Retinal pigment epithelial cell (primary cell): ENCODE data around the gene ERFL.

Source experiments
- DNase-seq: peaks from one replicate; pipeline ENCODE4 v3.0.0-alpha.2; 2010; ENCODE audit warnings: low read depth
- H3K4me3 ChIP-seq: 2 replicates; pipeline ENCODE4 v1.5.1; 2011; ENCODE audit warnings: mild to moderate bottlenecking, low read length, control low read depth, moderate library complexity
- TF ChIP-seq, protein P1 (sequence below): conservative IDR thresholded peaks from 2 replicates; pipeline ENCODE4 v1.5.1; 2011; ENCODE audit warnings: low read depth, low read length, control low read depth, inconsistent platforms

Gene ERFL

DNA sequence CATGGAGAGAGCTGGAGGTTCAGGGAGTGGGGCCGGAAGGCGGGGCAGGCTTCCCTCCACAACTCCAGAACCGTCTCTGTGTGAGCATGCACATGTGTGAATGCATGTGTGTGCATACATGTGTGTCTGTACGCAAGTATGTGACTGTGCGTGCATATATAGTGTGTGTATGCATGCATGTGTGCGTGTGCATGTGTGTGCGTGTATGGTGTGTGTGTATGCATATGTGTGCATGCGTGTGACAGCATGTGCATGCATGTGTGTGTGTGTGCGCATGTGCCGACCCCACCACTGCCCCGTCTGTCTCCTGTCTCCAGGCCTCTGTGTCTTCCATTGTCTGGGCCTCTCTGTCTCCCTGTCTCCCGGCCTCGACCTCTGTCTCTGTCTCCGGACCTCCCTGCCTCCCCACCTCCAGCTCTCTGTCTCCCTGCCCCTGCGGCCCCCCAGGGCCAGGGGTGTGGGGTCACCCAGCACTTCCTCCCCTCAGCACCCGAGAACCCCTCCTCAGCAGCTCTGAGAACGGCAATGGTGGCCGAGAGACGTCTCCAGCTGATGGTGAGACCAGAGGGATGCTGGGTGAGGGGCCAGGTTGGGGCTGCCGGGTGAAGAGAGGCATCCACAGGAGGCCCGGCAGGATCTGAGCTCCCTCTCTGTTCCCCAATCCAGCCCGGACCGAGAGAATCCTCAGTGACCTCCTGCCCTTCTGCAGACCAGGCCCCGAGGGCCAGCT lies 22.8 kb downstream of the ERFL start:
- TF ChIP-seq, protein P1, sequence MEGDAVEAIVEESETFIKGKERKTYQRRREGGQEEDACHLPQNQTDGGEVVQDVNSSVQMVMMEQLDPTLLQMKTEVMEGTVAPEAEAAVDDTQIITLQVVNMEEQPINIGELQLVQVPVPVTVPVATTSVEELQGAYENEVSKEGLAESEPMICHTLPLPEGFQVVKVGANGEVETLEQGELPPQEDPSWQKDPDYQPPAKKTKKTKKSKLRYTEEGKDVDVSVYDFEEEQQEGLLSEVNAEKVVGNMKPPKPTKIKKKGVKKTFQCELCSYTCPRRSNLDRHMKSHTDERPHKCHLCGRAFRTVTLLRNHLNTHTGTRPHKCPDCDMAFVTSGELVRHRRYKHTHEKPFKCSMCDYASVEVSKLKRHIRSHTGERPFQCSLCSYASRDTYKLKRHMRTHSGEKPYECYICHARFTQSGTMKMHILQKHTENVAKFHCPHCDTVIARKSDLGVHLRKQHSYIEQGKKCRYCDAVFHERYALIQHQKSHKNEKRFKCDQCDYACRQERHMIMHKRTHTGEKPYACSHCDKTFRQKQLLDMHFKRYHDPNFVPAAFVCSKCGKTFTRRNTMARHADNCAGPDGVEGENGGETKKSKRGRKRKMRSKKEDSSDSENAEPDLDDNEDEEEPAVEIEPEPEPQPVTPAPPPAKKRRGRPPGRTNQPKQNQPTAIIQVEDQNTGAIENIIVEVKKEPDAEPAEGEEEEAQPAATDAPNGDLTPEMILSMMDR, result no peak
- no peak for DNase-seq
- H3K4me3 ChIP-seq, result no peak overlapping the region

DNA sequence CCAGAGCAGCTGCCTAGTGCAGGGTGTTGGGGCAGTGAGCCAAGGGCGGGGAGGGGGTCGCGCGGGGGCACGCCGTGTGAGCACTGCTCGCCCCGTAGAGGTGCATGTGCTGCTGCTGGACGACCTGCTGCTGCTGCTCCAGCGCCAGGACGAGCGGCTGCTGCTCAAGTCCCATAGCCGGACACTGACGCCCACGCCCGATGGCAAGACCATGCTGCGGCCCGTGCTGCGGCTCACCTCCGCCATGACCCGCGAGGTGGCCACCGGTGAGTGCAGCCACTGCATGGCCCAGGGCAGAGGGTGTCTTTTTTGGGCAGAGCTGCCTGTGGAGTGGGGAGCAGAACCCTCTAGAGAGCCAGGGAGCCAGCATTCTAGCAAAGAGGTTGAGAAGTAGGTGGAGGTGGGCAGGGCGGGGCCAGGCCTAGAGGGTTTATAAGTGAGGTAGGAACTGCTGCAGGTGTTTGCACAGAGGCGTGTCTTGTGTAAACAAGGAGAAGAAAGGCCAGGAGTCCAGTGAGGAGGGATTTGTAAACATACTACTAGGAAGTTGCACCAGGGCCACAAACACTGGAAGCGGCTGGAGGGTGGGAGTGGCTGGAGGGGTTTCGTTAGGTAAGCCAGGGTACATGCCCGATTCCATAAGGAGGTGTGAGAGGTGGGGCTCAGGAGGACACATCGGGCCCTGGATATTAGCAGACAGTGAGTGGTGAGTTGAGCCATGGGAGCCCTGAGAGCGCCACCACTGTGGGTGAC lies 24.0 kb downstream of the ERFL start:
- TF ChIP-seq, protein P1, result no peak
- DNase-seq, result no peak
- no peak overlapping the region for H3K4me3 ChIP-seq

DNA sequence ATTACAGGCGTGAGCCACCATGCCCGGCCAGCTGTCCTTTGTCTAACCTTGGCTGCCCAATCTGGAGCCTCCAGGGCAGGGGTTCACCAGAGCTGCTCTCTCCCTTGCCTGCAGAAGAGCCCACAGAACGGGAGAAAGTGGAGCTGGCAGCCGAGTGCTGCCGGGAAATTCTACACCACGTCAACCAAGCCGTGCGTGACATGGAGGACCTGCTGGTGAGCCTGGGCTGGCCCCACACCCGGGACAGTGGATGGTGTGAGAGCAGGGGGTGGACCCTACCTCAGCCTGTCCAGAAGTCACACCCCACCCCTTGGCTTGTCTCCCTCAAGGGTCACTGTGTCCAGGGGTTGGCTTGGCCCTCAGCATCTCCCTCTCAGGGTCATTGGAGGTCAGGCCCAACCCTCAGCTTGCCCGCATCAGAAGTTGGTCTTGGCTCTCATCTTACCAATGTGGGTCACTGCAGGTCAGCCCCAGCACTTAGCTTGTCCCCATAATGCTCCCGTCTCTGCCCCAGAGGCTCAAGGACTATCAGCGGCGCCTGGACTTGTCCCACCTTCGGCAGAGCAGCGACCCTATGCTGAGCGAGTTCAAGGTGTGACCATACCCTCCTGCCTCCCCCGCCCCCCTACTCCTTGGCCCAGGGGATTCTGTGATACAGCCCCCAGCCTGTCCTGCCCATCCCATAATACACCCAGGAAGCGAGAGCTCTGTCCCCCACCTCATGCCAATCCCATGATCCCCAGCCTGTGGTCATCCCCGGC lies 24.9 kb downstream of the ERFL start:
- no peak for DNase-seq
- TF ChIP-seq, protein P1, result no peak
- H3K4me3 ChIP-seq, result no peak overlapping the region

DNA sequence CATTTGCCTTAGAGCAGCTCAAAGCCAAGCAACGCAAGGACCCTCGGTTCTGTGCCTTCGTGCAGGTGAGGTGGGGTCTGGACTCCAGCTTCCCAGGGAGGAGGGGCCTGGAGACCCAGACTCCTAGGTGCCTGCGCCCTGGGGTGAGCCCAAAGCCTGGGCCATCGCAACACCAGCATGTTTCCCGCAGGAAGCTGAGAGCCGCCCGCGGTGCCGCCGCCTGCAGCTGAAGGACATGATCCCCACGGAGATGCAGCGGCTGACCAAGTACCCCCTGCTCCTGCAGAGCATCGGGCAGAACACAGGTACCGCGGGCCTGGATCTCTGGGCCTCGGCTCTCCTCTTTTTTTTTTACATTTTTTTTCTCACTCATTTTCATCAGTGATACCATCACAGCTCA lies 25.7 kb downstream of the ERFL start:
- H3K4me3 ChIP-seq, result no peak overlapping the region
- no peak for DNase-seq
- TF ChIP-seq, protein P1, result no peak

DNA sequence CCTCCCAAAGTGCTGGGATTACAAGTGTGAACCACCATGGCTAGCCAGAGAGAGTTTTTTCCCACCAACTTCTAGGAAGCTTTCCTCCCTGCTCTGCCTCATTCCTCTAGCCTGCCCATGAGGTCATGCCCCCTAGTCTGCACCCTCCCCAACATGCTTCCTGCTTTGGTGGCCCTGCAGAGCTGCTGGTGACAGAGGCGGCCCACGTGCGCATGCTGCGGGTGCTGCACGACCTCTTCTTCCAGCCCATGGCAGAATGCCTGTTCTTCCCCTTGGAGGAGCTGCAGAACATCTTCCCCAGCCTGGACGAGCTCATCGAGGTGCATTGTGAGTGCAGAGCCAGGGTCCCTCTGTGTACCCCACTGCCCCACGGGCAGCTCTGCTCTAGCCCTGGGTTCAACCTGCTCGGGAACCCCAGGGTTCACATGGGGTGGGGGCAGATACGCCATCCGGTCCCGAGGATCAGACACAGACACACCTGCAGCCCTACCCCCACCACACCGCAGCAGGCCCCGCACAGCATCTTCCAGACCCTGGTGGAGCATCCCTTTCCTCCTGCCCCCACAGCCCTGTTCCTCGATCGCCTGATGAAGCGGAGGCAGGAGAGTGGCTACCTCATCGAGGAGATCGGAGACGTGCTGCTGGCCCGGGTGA lies 26.4 kb downstream of the ERFL start:
- H3K4me3 ChIP-seq, result no peak overlapping the region
- TF ChIP-seq, protein P1, result no peak
- no peak for DNase-seq

DNA sequence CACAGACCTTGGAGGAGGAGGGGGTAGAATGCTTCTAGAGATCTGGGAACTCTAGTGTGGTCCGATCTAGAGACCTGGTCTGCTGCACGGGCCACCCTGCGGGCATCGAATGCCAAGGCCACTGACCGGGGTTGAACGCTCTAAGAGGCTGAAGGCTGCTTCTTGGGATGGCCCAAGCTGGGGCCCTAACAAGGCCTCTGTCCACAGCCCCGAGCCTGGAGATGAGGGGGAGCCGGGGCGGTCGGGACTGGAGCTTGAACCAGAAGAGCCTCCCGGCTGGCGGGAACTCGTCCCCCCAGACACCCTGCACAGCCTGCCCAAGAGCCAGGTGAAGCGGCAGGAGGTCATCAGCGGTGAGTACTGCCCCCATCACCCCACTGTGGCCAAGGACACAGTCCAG lies 30.0 kb downstream of the ERFL start:
- no peak for DNase-seq
- H3K4me3 ChIP-seq, result no peak overlapping the region
- TF ChIP-seq, protein P1, result no peak
